Measurements from ENCODE around the gene MAGI3. TPM values are rescaled to one million over a fixed set of nuclear protein-coding genes. Genes with fewer than 3 reads are reported as not detected.

The MAGI3 gene
- total and polyA plus RNA-seq, 2 of the 13 experiments (the other 11 are each of a cell fraction or from before 2014, with no cell fraction given): 4.0 to 11.8 TPM

- TF ChIP-seq ZBTB39 (CRISPR knock-in tag; IDR thresholded peaks at IDR 0.05) (no peak), CHCHD3 (CRISPR knock-in tag; IDR thresholded peaks at IDR 0.05) (no peak), ZNF275 (CRISPR knock-in tag; IDR thresholded peaks at IDR 0.05; ENCODE audit: borderline replicate concordance) (no peak), SALL1 (CRISPR knock-in tag; IDR thresholded peaks at IDR 0.05) (no peak), ZNF30 (CRISPR knock-in tag; IDR thresholded peaks at IDR 0.05) (no peak), ZNF7 (CRISPR knock-in tag; IDR thresholded peaks at IDR 0.05) (no peak), ZNF124 (CRISPR knock-in tag; IDR thresholded peaks at IDR 0.05) (no peak)
Observed at GRCh38 chr1:113605146-113605545, 214.8 kb downstream of the MAGI3 start (continued).

- no peak for DNase-seq (ENCODE audit: low spot score)
- no peak for ATAC-seq
- POLR2A ChIA-PET: no interaction called here
- Histone ChIP-seq H3K9ac (ENCODE audit: insufficient read depth, low read depth, low read length) (no peak overlapping the region), H3K4me3 (replicated peaks in 1 of 3; ENCODE audit: insufficient read depth in 1 of 3, low read depth in 2 of 3, low read length in 3 of 3) (no peak overlapping the region), H2AFZ (ENCODE audit: low read length) (no peak overlapping the region), H3K79me2 (ENCODE audit: insufficient read depth, low read length) (no peaks in the 10 kb centered on the region), H3K9me3 (ENCODE audit: low read length) (no peaks in the 10 kb centered on the region), H3K27ac (ENCODE audit: extremely low read length, insufficient read depth, low read length) (no peak overlapping the region), H3K4me1 (ENCODE audit: insufficient read depth, low read length) (no peaks in the 10 kb centered on the region), H3K4me2 (ENCODE audit: low read depth, low read length) (no peak overlapping the region), H4K20me1 (ENCODE audit: insufficient read depth, low read length) (no peaks in the 10 kb centered on the region), H3K36me3 (replicated peaks in 1 of 2; ENCODE audit: control insufficient read depth in 1 of 2, insufficient read depth in 2 of 2, low read length in 2 of 2) (no peaks in the 10 kb centered on the region; a peak in 1 of 5 replicates), H3K27me3 (ENCODE audit: control insufficient read depth in 1 of 2, insufficient read depth in 2 of 2, low read length in 2 of 2) (no peaks in the 10 kb centered on the region)
- CTCF ChIA-PET (ENCODE audit: low intra/inter-chr PET ratio, low total read pairs): no interaction called here
- in situ Hi-C loops (cut with HindIII; ENCODE audit: extremely low pct_ligation_motif_present, low pct_unique_long_range_greater_than_20kb): no loop called here
- no peak for FAIRE-seq
- 81% methylated on average over 3 of the region's 3 CpGs for WGBS (ENCODE audit: low lambda C conversion rate)
- no TSS peak for BruUV-seq (replicated peaks)
- intact Hi-C loops (cut with micrococcal nuclease; ENCODE audit: unreplicated experiment): no loop called here
- TF ChIP-seq ZBTB7B (CRISPR knock-in tag; IDR thresholded peaks at IDR 0.05) (no peak), ZNF205 (CRISPR knock-in tag; IDR thresholded peaks at IDR 0.05) (no peak), ZSCAN31 (CRISPR knock-in tag; IDR thresholded peaks at IDR 0.05; ENCODE audit: low read depth) (no peak), ZNF17 (CRISPR knock-in tag; IDR thresholded peaks at IDR 0.05) (no peak), NPAS2 (CRISPR knock-in tag; IDR thresholded peaks at IDR 0.05; ENCODE audit: borderline replicate concordance) (no peak), ZNF430 (CRISPR knock-in tag; IDR thresholded peaks at IDR 0.05) (no peak), ZNF567 (CRISPR knock-in tag; IDR thresholded peaks at IDR 0.05; ENCODE audit: borderline replicate concordance) (no peak)
- TF ChIP-seq, protein P1, sequence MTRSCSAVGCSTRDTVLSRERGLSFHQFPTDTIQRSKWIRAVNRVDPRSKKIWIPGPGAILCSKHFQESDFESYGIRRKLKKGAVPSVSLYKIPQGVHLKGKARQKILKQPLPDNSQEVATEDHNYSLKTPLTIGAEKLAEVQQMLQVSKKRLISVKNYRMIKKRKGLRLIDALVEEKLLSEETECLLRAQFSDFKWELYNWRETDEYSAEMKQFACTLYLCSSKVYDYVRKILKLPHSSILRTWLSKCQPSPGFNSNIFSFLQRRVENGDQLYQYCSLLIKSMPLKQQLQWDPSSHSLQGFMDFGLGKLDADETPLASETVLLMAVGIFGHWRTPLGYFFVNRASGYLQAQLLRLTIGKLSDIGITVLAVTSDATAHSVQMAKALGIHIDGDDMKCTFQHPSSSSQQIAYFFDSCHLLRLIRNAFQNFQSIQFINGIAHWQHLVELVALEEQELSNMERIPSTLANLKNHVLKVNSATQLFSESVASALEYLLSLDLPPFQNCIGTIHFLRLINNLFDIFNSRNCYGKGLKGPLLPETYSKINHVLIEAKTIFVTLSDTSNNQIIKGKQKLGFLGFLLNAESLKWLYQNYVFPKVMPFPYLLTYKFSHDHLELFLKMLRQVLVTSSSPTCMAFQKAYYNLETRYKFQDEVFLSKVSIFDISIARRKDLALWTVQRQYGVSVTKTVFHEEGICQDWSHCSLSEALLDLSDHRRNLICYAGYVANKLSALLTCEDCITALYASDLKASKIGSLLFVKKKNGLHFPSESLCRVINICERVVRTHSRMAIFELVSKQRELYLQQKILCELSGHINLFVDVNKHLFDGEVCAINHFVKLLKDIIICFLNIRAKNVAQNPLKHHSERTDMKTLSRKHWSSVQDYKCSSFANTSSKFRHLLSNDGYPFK (CRISPR knock-in tag; IDR thresholded peaks at IDR 0.05; ENCODE audit: borderline replicate concordance): no peak
- TF ChIP-seq, protein P2, sequence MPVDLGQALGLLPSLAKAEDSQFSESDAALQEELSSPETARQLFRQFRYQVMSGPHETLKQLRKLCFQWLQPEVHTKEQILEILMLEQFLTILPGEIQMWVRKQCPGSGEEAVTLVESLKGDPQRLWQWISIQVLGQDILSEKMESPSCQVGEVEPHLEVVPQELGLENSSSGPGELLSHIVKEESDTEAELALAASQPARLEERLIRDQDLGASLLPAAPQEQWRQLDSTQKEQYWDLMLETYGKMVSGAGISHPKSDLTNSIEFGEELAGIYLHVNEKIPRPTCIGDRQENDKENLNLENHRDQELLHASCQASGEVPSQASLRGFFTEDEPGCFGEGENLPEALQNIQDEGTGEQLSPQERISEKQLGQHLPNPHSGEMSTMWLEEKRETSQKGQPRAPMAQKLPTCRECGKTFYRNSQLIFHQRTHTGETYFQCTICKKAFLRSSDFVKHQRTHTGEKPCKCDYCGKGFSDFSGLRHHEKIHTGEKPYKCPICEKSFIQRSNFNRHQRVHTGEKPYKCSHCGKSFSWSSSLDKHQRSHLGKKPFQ (CRISPR knock-in tag; IDR thresholded peaks at IDR 0.05; ENCODE audit: insufficient replicate concordance): no peak
Observed at GRCh38 chr1:113608399-113608798, 218.1 kb downstream of the MAGI3 start.
